Measurements from ENCODE around the gene PAFAH1B1.

PAFAH1B1 gene

DNA sequence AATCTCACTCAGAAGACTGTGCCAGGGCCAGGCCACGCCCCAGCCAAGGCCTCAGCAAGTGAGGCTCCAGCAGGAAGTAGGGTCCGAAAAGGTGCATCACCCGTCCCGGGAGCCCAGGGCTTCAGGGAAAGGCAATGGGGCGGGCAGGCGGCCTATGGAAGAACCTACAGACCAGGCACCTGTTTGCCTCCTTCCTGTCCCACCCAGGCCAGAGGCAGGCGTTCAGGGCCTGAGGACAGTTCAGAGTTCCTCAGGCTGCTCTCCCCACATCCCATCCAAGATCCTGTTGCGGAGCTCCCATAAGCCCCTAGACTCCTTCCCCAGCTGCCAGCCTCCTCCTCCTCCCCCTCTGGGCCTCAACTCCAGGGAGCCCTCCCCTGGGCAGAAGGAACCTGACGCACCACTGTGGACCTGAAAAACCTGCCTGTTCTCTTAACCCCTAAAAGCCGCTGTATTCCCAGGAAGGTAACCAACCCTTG lies 115.8 kb downstream of the PAFAH1B1 start:
- TF ChIP-seq, protein P1, sequence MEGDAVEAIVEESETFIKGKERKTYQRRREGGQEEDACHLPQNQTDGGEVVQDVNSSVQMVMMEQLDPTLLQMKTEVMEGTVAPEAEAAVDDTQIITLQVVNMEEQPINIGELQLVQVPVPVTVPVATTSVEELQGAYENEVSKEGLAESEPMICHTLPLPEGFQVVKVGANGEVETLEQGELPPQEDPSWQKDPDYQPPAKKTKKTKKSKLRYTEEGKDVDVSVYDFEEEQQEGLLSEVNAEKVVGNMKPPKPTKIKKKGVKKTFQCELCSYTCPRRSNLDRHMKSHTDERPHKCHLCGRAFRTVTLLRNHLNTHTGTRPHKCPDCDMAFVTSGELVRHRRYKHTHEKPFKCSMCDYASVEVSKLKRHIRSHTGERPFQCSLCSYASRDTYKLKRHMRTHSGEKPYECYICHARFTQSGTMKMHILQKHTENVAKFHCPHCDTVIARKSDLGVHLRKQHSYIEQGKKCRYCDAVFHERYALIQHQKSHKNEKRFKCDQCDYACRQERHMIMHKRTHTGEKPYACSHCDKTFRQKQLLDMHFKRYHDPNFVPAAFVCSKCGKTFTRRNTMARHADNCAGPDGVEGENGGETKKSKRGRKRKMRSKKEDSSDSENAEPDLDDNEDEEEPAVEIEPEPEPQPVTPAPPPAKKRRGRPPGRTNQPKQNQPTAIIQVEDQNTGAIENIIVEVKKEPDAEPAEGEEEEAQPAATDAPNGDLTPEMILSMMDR (conservative IDR thresholded peaks at IDR 0.05; ENCODE audit: control insufficient read depth, insufficient read depth, low read depth, low read length): no peak
- peak overlapping the region; percentile 3 for H3K4me3 ChIP-seq (ENCODE audit: control insufficient read depth, low read depth, low read length)
- no peak for DNase-seq (ENCODE audit: low read depth)

DNA sequence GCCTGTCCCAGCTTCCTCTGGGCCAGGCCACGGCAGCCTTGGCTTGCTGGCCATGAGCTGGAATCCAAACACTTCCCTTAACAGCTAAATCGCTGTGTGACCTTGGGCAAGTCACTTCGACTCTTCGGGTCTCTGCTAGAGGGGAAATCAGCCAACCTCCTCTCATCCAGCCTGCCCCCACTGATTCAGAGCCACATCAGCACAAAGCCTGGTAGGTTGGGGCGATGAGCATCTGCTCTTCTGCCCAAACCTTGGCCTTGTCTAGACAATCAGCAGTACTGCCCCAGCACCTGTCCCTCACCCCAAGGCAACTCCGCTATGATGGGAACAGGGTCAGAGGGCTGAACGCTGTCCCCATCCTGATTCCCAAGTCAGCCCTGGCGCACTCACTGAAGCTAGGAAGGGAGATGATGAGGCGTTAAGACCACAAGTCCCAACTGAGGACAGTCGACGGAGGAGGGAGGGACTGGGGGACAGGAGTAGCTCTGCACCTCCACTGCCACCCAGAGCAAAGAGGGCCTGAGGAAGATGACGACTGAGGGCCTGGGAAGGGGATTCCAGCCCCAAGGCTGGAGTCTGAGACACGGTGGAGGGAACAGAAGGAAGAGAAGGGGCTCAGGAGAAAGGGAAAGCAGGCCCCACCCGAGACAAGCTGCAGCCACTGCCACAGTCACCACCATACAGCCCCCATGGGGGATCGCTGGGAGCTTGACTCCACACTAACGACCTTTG lies 116.8 kb downstream of the PAFAH1B1 start:
- TF ChIP-seq, protein P1 (conservative IDR thresholded peaks at IDR 0.05; ENCODE audit: control insufficient read depth, insufficient read depth, low read depth, low read length): no peak
- DNase-seq (ENCODE audit: low read depth): peak; percentile 28
- peak overlapping the region; percentile 82 for H3K4me3 ChIP-seq (ENCODE audit: control insufficient read depth, low read depth, low read length)

DNA sequence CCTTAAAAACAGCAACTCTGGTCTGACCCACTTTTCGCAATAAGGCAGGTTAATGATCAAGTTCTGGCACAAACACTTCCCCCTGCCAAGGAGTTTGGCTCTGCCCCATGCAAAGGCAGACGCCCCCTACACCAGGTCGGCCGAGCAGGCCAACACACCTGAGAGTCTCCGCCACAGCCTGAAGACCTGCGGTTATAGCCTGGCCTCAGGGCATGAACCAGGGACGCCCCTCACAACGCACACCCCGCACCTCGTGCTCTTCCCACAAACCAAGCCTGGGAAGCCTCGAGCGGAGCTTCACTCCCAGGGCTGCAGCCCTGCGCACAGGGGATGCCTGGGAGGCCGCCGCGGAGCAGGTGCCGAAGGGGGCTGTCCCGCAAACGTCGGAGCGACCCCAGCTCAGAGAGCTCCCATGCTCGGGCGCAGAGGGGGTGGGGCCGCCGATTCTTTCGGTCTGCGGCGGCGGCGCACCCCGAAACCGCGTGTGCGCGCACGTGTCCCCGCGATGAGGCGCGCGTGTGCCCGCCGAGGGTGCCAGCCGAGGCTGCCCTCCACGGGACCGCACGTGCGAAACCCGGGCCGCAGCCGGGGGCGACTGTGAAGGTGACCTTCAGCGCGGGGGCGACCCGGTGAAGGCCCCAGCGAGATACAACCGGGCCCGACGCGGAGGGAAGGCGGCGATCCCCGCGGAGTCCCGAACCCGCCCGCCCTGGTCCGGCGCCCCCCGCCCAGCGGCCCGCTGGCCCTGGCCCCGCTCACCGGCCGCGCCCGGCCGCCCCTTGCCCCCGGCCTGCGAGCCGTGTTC lies 117.6 kb downstream of the PAFAH1B1 start:
- TF ChIP-seq, protein P1 (conservative IDR thresholded peaks at IDR 0.05; ENCODE audit: control insufficient read depth, insufficient read depth, low read depth, low read length): no peak
- H3K4me3 ChIP-seq (ENCODE audit: control insufficient read depth, low read depth, low read length): peak overlapping the region; percentile 82
- DNase-seq (ENCODE audit: low read depth): no peak

DNA sequence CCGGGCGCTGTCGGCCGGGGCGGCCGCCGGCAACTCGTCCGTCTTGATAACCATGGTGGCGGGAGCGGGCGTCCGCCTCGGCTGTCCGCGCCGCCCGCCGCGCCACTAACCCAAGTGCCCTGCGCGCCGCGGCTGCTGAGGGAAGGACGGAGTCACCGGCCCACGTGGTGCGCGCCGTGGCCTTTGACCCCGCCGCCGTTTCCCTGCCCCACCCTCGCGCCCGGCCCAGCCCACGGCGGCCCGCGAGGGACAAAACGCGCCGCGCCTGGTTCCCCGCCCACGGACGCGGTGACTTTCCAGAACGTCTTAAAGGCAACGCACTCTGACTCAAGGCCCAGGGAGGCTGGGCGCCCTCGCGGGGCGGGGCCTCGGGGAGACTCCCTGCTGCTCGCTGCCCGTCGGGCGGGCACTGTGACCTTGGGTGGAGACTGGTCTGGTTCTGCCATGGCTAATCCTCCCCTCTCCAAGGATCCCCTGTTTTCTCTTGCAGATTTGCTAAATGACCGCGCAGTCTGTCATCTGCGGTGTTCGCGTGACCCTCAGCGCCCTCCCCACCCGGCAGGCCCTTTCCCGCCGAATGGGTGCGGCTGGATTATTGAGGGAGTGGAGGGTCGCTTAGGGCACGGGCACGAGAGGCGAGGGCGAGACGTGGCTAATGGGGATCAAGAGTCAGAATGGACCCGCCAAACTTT lies 118.3 kb downstream of the PAFAH1B1 start, which contains the start of gene CLUH:
CLUH (minus strand) TSS at position 157 of the 692 bp plus-strand sequence; CDS start at position 54, 103 bp downstream.
- DNase-seq (ENCODE audit: low read depth): peak; percentile 97
- H3K4me3 ChIP-seq (ENCODE audit: control insufficient read depth, low read depth, low read length): peak within 1 kb of the TSS; percentile 82
- TF ChIP-seq, protein P1 (conservative IDR thresholded peaks at IDR 0.05; ENCODE audit: control insufficient read depth, insufficient read depth, low read depth, low read length): no peak

DNA sequence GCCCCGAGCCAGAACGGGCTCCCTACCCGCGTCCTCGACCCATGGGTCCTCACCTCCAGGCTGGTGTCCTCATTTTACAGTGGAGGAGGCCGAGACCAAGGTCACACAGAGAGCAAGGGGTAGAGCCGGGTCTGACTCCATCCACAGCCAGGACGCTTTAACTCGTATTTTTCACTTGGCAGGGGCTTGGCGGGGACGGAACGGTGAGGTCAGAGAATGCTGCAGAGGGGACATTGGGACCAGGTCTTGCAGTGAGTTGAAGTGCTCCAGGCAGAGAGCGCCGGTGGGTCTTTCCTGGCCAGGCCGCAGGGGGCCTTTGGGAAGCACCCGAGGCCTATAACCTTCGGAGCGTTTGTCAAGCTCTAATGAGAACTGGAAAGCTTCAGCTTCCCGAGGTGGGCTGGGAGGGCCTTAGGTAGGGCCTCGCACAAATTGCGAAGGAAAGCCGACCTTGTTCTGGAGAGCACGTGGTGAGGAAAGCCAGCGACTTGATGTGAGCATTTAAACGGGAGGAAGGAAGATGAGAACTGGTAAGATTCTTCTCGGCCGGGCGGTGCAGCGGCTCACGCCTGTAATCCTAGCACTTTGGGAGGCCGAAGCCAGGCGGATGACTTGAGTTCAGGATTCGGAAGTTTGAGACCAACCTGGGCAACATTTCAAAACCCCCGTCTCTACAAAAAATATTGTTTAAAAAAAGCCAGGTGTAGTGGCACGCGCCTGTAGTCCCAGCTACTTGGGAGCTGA lies 119.0 kb downstream of the PAFAH1B1 start:
- peak overlapping the region; percentile 61 for H3K4me3 ChIP-seq (ENCODE audit: control insufficient read depth, low read depth, low read length)
- TF ChIP-seq, protein P1 (conservative IDR thresholded peaks at IDR 0.05; ENCODE audit: control insufficient read depth, insufficient read depth, low read depth, low read length): no peak
- no peak for DNase-seq (ENCODE audit: low read depth)

DNA sequence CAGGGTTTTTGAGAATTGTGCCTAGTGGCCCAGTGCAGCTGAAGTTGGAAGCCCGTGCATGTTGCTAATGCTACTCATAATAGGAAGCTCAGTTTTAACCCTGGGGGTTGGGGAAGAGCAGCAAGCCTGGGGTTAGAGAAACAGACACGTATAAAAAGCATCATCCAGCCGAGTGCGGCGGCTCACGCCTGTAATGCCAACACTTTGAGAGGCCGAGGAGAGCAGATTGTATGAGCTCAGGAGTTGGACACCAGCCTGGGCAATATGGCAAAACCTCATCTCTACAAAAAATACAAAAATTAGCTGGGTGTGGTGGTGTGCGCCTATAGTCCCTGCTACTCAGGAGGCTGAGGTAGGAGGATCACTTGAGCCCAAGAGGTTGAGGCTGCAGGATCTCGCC lies 120.4 kb downstream of the PAFAH1B1 start:
- TF ChIP-seq, protein P1 (conservative IDR thresholded peaks at IDR 0.05; ENCODE audit: control insufficient read depth, insufficient read depth, low read depth, low read length): no peak
- no peak overlapping the region for H3K4me3 ChIP-seq (ENCODE audit: control insufficient read depth, low read depth, low read length)
- no peak for DNase-seq (ENCODE audit: low read depth)

Data from fibroblast of mammary gland (primary cell).